ENCODE results near the gene BLOC1S2. TPM values are rescaled to one million over a fixed set of nuclear protein-coding genes. Genes with fewer than 3 reads are reported as not detected.

The BLOC1S2 gene
- polyA plus RNA-seq, 3 donors, result 18.4 to 53.8 (median 30.4) TPM

- WGBS, 3 donors, result 55 to 65% (median 61%) methylated on average over 21 of the region's 21 CpGs
- H3K27ac ChIP-seq (ENCODE audit: low read depth, low read length), result no peak overlapping the region
Observed at GRCh38 chr10:100229819-100230422, 56.6 kb downstream of the BLOC1S2 start.

GRCh38 chr10:100223879-100224278, 62.6 kb downstream of the BLOC1S2 start:
- 77 to 80% (median 78%) methylated on average over 5 of the region's 5 CpGs for WGBS, 3 donors
- H3K27ac ChIP-seq (ENCODE audit: low read depth, low read length), result no peak overlapping the region

Other genes starting within 250 kb of the BLOC1S2 start
- gene CPN1, start 204.8 kb downstream of the BLOC1S2 start, polyA plus RNA-seq, result not detected
- gene ERLIN1, start 100.7 kb downstream of the BLOC1S2 start, polyA plus RNA-seq, result 10 to 100 TPM; 10.9 to 22.7 (median 11.2) TPM
- 10 to 100 TPM in 2 of 3 donors, 1 to 10 TPM in 1; 4.7 to 16.2 (median 13.6) TPM for gene CHUK, start 57.1 kb downstream of the BLOC1S2 start, polyA plus RNA-seq
- 10 to 100 TPM in 2 of 3 donors, 1 to 10 TPM in 1; 9.7 to 16.3 (median 14.7) TPM for gene CWF19L1, start 19.0 kb downstream of the BLOC1S2 start, polyA plus RNA-seq
- under 1 TPM in 1 of 3 donors, not detected in 2; 0.34 TPM for gene PKD2L1, start 43.5 kb upstream of the BLOC1S2 start, polyA plus RNA-seq
- gene SCD, start 60.6 kb upstream of the BLOC1S2 start, polyA plus RNA-seq, result 100 to 1,000 TPM; 132 to 934 (median 391) TPM
- under 1 TPM in 2 of 3 donors, not detected in 1; 0.03 to 0.21 TPM for gene WNT8B, start 176.3 kb upstream of the BLOC1S2 start, polyA plus RNA-seq
- gene SEC31B, start 233.2 kb upstream of the BLOC1S2 start, polyA plus RNA-seq, result 1 to 10 TPM; 3.1 to 9.5 (median 8.3) TPM
- gene NDUFB8, start 243.2 kb upstream of the BLOC1S2 start, polyA plus RNA-seq, result 100 to 1,000 TPM; 140 to 379 (median 306) TPM
- 1 to 10 TPM; 4.8 to 9.4 (median 7.3) TPM for gene HIF1AN, start 249.3 kb upstream of the BLOC1S2 start, polyA plus RNA-seq